NCI-H1105 (cell line): ENCODE measurements around the gene LRRC32.

ENCODE experiments used
- DNase-seq: peaks from one replicate; lab custom pipeline; 2025; lab: John Stamatoyannopoulos, UW

LRRC32 gene

GRCh38 chr11:76662656-76663485 is 7.7 kb downstream of the LRRC32 start:
- DNase-seq, result no peak

- DNase-seq, result no peak
Measured at GRCh38 chr11:76661834-76662434, 8.6 kb downstream of the LRRC32 start.

- no peak for DNase-seq
Measured at GRCh38 chr11:76661306-76661751, 9.2 kb downstream of the LRRC32 start.

- no peak for DNase-seq
Measured at GRCh38 chr11:76660533-76661305, 9.8 kb downstream of the LRRC32 start.

- no peak for DNase-seq
Measured at GRCh38 chr11:76659672-76660532, 10.6 kb downstream of the LRRC32 start.

GRCh38 chr11:76658651-76659650 is 11.6 kb downstream of the LRRC32 start:
- DNase-seq, result no peak

- no peak for DNase-seq
Measured at GRCh38 chr11:76658231-76658630, 12.3 kb downstream of the LRRC32 start.

GRCh38 chr11:76657187-76658170 is 13.1 kb downstream of the LRRC32 start:
- no peak for DNase-seq

- DNase-seq, result no peak
Measured at GRCh38 chr11:76656571-76657081, 13.9 kb downstream of the LRRC32 start.

- DNase-seq, result no peak
Measured at GRCh38 chr11:76656050-76656531, 14.5 kb downstream of the LRRC32 start.

GRCh38 chr11:76655501-76656049 is 15.0 kb downstream of the LRRC32 start:
- no peak for DNase-seq

- no peak for DNase-seq
Measured at GRCh38 chr11:76654980-76655379, 15.6 kb downstream of the LRRC32 start.

GRCh38 chr11:76654298-76654851 is 16.2 kb downstream of the LRRC32 start:
- DNase-seq, result no peak

GRCh38 chr11:76653674-76654284 is 16.8 kb downstream of the LRRC32 start:
- DNase-seq, result no peak

- DNase-seq, result no peak
Measured at GRCh38 chr11:76653012-76653673, 17.4 kb downstream of the LRRC32 start.

- no peak for DNase-seq
Measured at GRCh38 chr11:76649851-76650372, 20.6 kb downstream of the LRRC32 start.

- no peak for DNase-seq
Measured at GRCh38 chr11:76649011-76649410, 21.5 kb downstream of the LRRC32 start.
